HEK293 (cell line): ENCODE results near the gene TPRN.

Experiments used
- BCL11B ChIP-seq: fragments of 450-650 bp; formaldehyde crosslinking; IDR thresholded peaks from 2 replicates; pipeline ENCODE4 v1.5.1; 2016; ENCODE audit warnings: low read depth, missing biosample characterization, missing genetic modification characterization
- HIC1 ChIP-seq: fragments of 450-650 bp; formaldehyde crosslinking; IDR thresholded peaks from 2 replicates; pipeline ENCODE4 v1.5.1; 2016; ENCODE audit warnings: missing biosample characterization, missing genetic modification characterization
- HOXD13 ChIP-seq: sonication (generic); formaldehyde crosslinking; IDR thresholded peaks from 2 replicates; pipeline ENCODE4 v1.8.0; 2022; ENCODE audit warnings: missing genetic modification reagents, borderline replicate concordance
- IKZF3 ChIP-seq: fragments of 450-650 bp; IDR thresholded peaks from 2 replicates; pipeline ENCODE4 v1.5.0; 2018; ENCODE audit warnings: missing biosample characterization, mild to moderate bottlenecking, missing genetic modification characterization, moderate library complexity
- KLF7 ChIP-seq: fragments of 450-650 bp; formaldehyde crosslinking; IDR thresholded peaks from 2 replicates; pipeline ENCODE4 v1.5.1; 2016; ENCODE audit warnings: missing biosample characterization, missing genetic modification characterization, borderline replicate concordance
- MEIS1 ChIP-seq: sonication (generic); formaldehyde crosslinking; IDR thresholded peaks from 2 replicates; pipeline ENCODE4 v1.8.1; 2022; ENCODE audit warnings: missing genetic modification reagents, mild to moderate bottlenecking, borderline replicate concordance
- OSR2 ChIP-seq: fragments of 450-650 bp; formaldehyde crosslinking; IDR thresholded peaks from 2 replicates; pipeline ENCODE4 v1.5.1; 2016; ENCODE audit warnings: missing biosample characterization, missing genetic modification characterization
- PRDM1 ChIP-seq: fragments of 450-650 bp; formaldehyde crosslinking; IDR thresholded peaks from 2 replicates; pipeline ENCODE4; 2016; ENCODE audit warnings: missing biosample characterization, missing genetic modification characterization
- YY1 ChIP-seq: fragments of 450-650 bp; formaldehyde crosslinking; IDR thresholded peaks from 2 replicates; pipeline ENCODE4 v1.5.1; 2018; ENCODE audit warnings: missing biosample characterization, missing genetic modification characterization
- YY2 ChIP-seq: fragments of 450-650 bp; formaldehyde crosslinking; IDR thresholded peaks from 2 replicates; pipeline ENCODE4 v1.5.1; 2016; ENCODE audit warnings: missing biosample characterization, missing genetic modification characterization
- ZBTB17 ChIP-seq: fragments of 450-650 bp; formaldehyde crosslinking; IDR thresholded peaks from 2 replicates; pipeline ENCODE4 v1.5.1; 2016; ENCODE audit warnings: missing biosample characterization, missing genetic modification characterization
- ZBTB21 ChIP-seq: fragments of 450-650 bp; formaldehyde crosslinking; IDR thresholded peaks from 2 replicates; pipeline ENCODE4 v1.5.1; 2017; ENCODE audit warnings: missing biosample characterization, missing genetic modification characterization
- ZFP3 ChIP-seq: fragments of 450-650 bp; formaldehyde crosslinking; IDR thresholded peaks from 2 replicates; pipeline ENCODE4 v1.5.1; 2016; ENCODE audit warnings: low read depth, missing biosample characterization, missing genetic modification characterization
- ZFP37 ChIP-seq: fragments of 450-650 bp; formaldehyde crosslinking; IDR thresholded peaks from 2 replicates; pipeline ENCODE4 v1.5.1; 2016; ENCODE audit warnings: missing biosample characterization, missing genetic modification characterization
- ZFP41 ChIP-seq: fragments of 450-650 bp; formaldehyde crosslinking; IDR thresholded peaks from 2 replicates; pipeline ENCODE4 v1.5.1; 2016; ENCODE audit warnings: missing biosample characterization, missing genetic modification characterization, borderline replicate concordance
- ZNF112 ChIP-seq: fragments of 450-650 bp; formaldehyde crosslinking; IDR thresholded peaks from 2 replicates; pipeline ENCODE4 v1.5.0; 2017; ENCODE audit warnings: missing biosample characterization, missing genetic modification characterization
- ZNF19 ChIP-seq: fragments of 450-650 bp; formaldehyde crosslinking; IDR thresholded peaks from 2 replicates; pipeline ENCODE4; 2016; ENCODE audit warnings: missing biosample characterization, missing genetic modification characterization, low read depth
- ZNF2 ChIP-seq: fragments of 450-650 bp; formaldehyde crosslinking; IDR thresholded peaks from 2 replicates; pipeline ENCODE4 v1.5.1; 2016; ENCODE audit warnings: missing biosample characterization, missing genetic modification characterization
- ZNF335 ChIP-seq: fragments of 450-650 bp; formaldehyde crosslinking; conservative IDR thresholded peaks from 2 replicates; pipeline ENCODE4 v1.5.1; 2016; ENCODE audit warnings: missing biosample characterization, missing genetic modification characterization
- ZNF394 ChIP-seq: fragments of 450-650 bp; formaldehyde crosslinking; IDR thresholded peaks from 2 replicates; pipeline ENCODE4 v1.5.1; 2016; ENCODE audit warnings: missing biosample characterization, missing genetic modification characterization, mild to moderate bottlenecking, moderate library complexity, borderline replicate concordance
- ZNF449 ChIP-seq: fragments of 450-650 bp; formaldehyde crosslinking; IDR thresholded peaks from 2 replicates; pipeline ENCODE4 v1.5.1; 2017; ENCODE audit warnings: missing biosample characterization, mild to moderate bottlenecking, missing genetic modification characterization, moderate library complexity
- ZNF48 ChIP-seq: fragments of 450-650 bp; formaldehyde crosslinking; IDR thresholded peaks from 2 replicates; pipeline ENCODE4 v1.5.1; 2016; ENCODE audit warnings: missing biosample characterization, missing genetic modification characterization
- ZNF530 ChIP-seq: fragments of 450-650 bp; formaldehyde crosslinking; IDR thresholded peaks from 2 replicates; pipeline ENCODE4 v1.5.1; 2016; ENCODE audit warnings: low read depth, missing biosample characterization, missing genetic modification characterization
- ZNF549 ChIP-seq: fragments of 450-650 bp; IDR thresholded peaks from 2 replicates; pipeline ENCODE4 v1.5.1; 2018; ENCODE audit warnings: missing biosample characterization, missing genetic modification characterization, mild to moderate bottlenecking, inconsistent platforms, moderate library complexity
- ZNF596 ChIP-seq: fragments of 450-650 bp; IDR thresholded peaks from 2 replicates; pipeline ENCODE4 v1.5.0; 2018; ENCODE audit warnings: missing biosample characterization, mild to moderate bottlenecking, missing genetic modification characterization, moderate library complexity
- ZNF645 ChIP-seq: fragments of 450-650 bp; formaldehyde crosslinking; IDR thresholded peaks from 2 replicates; pipeline ENCODE4; 2016; ENCODE audit warnings: missing biosample characterization, missing genetic modification characterization
- ZNF692 ChIP-seq: fragments of 450-650 bp; formaldehyde crosslinking; IDR thresholded peaks from 2 replicates; pipeline ENCODE4 v1.5.1; 2016; ENCODE audit warnings: missing biosample characterization, missing genetic modification characterization
- ZNF704 ChIP-seq: fragments of 450-650 bp; formaldehyde crosslinking; IDR thresholded peaks from 2 replicates; pipeline ENCODE4 v1.5.1; 2016; ENCODE audit warnings: missing biosample characterization, missing genetic modification characterization
- ZNF768 ChIP-seq: fragments of 450-650 bp; formaldehyde crosslinking; IDR thresholded peaks from 2 replicates; pipeline ENCODE4 v1.5.1; 2018; ENCODE audit warnings: missing biosample characterization, mild to moderate bottlenecking, missing genetic modification characterization
- ZNF830 ChIP-seq: fragments of 450-650 bp; IDR thresholded peaks from 2 replicates; pipeline ENCODE4 v1.5.0; 2018; ENCODE audit warnings: missing biosample characterization, missing genetic modification characterization, low read depth, mild to moderate bottlenecking, moderate library complexity
- ZNF843 ChIP-seq: fragments of 450-650 bp; formaldehyde crosslinking; IDR thresholded peaks from 2 replicates; pipeline ENCODE4 v1.5.1; 2016; ENCODE audit warnings: missing biosample characterization, missing genetic modification characterization
- ZSCAN18 ChIP-seq: fragments of 450-650 bp; formaldehyde crosslinking; IDR thresholded peaks from 2 replicates; pipeline ENCODE4 v1.5.1; 2016; ENCODE audit warnings: missing biosample characterization, missing genetic modification characterization

The TPRN gene

GRCh38 chr9:137240318-137240840 is 39.8 kb upstream of the TPRN start (continued):
- TF ChIP-seq ZNF549 (no peak), YY2 (tag by site-specific recombination) (no peak), ZNF596 (tag by site-specific recombination) (0 out of 2 replicates have a peak, but pooled peaks have one; percentile 64), ZNF768 (tag by site-specific recombination) (no peak), BCL11B (tag by site-specific recombination) (peak; percentile 70; the same call in 1 of the 2 replicates), ZNF645 (tag by site-specific recombination) (no peak), ZNF692 (tag by site-specific recombination) (peak; percentile 96), OSR2 (tag by site-specific recombination) (no peak; the same call in 1 of the 2 replicates), ZNF48 (tag by site-specific recombination) (no peak), ZBTB21 (0 out of 2 replicates have a peak, but pooled peaks have one; percentile 27), ZNF704 (tag by site-specific recombination) (no peak), PRDM1 (tag by site-specific recombination) (no peak), ZNF2 (tag by site-specific recombination) (peak; percentile 87), ZSCAN18 (tag by site-specific recombination) (no peak), ZFP41 (tag by site-specific recombination) (no peak), IKZF3 (tag by site-specific recombination) (peak; percentile 84), ZNF19 (tag by site-specific recombination) (no peak), ZNF335 (peak; percentile 93), ZFP3 (tag by site-specific recombination) (no peak), HOXD13 (CRISPR knock-in tag) (no peak), ZNF843 (tag by site-specific recombination) (peak; percentile 54; the same call in 1 of the 2 replicates), MEIS1 (CRISPR knock-in tag) (peak; percentile 46; the same call in 1 of the 2 replicates), ZNF830 (tag by site-specific recombination) (no peak), HIC1 (tag by site-specific recombination) (peak; percentile 79; the same call in 1 of the 2 replicates), ZBTB17 (tag by site-specific recombination) (peak; percentile 40; the same call in 1 of the 2 replicates), ZNF112 (tag by site-specific recombination) (no peak), ZNF394 (tag by site-specific recombination) (peak; percentile 40; the same call in 1 of the 2 replicates), ZNF530 (no peak), ZNF449 (tag by site-specific recombination) (peak; percentile 73), KLF7 (tag by site-specific recombination) (peak; percentile 91), ZFP37 (tag by site-specific recombination) (peak; percentile 78), YY1 (tag by site-specific recombination) (0 out of 2 replicates have a peak, but pooled peaks have one; percentile 24)
